Right lobe of liver (tissue), 6 donors: ENCODE measurements around the gene IL1R1. TPM values are rescaled to one million over a fixed set of nuclear protein-coding genes. Genes with fewer than 3 reads are reported as not detected.

Experiments used
- ATAC-seq, 4 donors: fragments of 200-7000 bp; cut with Tn5 transposase; one replicate each; pipeline ENCODE4 v1.9.1; 2020; ENCODE audit warnings: mild to moderate bottlenecking in 4 of 4, moderate library complexity in 4 of 4
- DNase-seq, 3 donors: peaks; one replicate each; pipeline ENCODE4 v3.0.0-alpha.2; 2020
- H3K27ac ChIP-seq, 3 donors: fragments of 200-600 bp; one replicate each; pipeline ENCODE4 v1.8.0; 2022
- H3K27me3 ChIP-seq, 2 donors: fragments of 200-600 bp; one replicate each; pipeline ENCODE4 v1.8.0; 2022
- H3K36me3 ChIP-seq, 4 donors: fragments of 200-600 bp; sonication (generic) in 1 of 4; one replicate each; pipeline versions ENCODE4 v1.5.1 to v1.8.0; 2017 to 2022; ENCODE audit warnings: control low read depth in 1 of 4
- H3K4me1 ChIP-seq, 4 donors: fragments of 200-600 bp; sonication (generic) in 1 of 4; one replicate each; pipeline versions ENCODE4 v1.5.1 to v1.8.0; 2017 to 2022; ENCODE audit warnings: control low read depth in 1 of 4
- H3K4me3 ChIP-seq, 3 donors: fragments of 200-600 bp; one replicate each; pipeline ENCODE4 v1.8.0; 2022
- H3K9me3 ChIP-seq, 4 donors: fragments of 200-600 bp; sonication (generic) in 1 of 4; one replicate each; pipeline versions ENCODE4 v1.5.1 to v1.8.0; 2017 to 2022; ENCODE audit warnings: control low read depth in 1 of 4
- CTCF ChIP-seq, 4 donors: fragments of 200-600 bp in 3 of 4; fragments of 450-650 bp in 1 of 4; IDR thresholded peaks; one replicate each; pipeline versions ENCODE4 v1.5.1 to v1.8.0; 2016 to 2022; ENCODE audit warnings: antibody characterized with exemption in 4 of 4, mild to moderate bottlenecking in 2 of 4
- POLR2A ChIP-seq: fragments of 450-650 bp; IDR thresholded peaks from one replicate; pipeline ENCODE4 v1.6.1; 2017; ENCODE audit warnings: antibody characterized with exemption, mild to moderate bottlenecking
- WGBS: methylation state at CpG from one replicate; pipeline ENCODE4 v1.1.6; 2018; ENCODE audit warnings: low coverage, low lambda C conversion rate; ENCODE audit not compliant: insufficient coverage; ENCODE audit errors: missing lambda C conversion rate; 5-methylcytosine and 5-hydroxymethylcytosine counted together
- intact Hi-C, 2 donors: fragments of 100-400 bp; cut with DNase I; formaldehyde crosslinking; loops; one replicate each; pipeline versions ENCODE4 v1.11.2 to v1.14.1; 2022
- long read RNA-seq: library from polyadenylated mRNA; unstranded; transcript quantifications from one replicate; pipeline ENCODE4 v2.0.0, GENCODE V29; 2019
- total RNA-seq, 6 experiments: library from RNA; depleted of rRNA in 2 of 6; stranded (reverse); fragments of >200 nt in 2 of 6; fragmentation: NEBNext Ultra II Directional in 3 of 6; extraction: Animal tissue kit (Norgen Biotek cat#: 25700) in 3 of 6; gene quantifications; one replicate each; pipeline versions ENCODE4 v1.1.0 to v1.2.4, GENCODE V29; 2016 to 2023
- donor health status: DM: no; HTN: yes; CAD: no.
- donor health status: DM: no; HTN: no; CAD: no.
- donor health status: DM: no; HTN: no; CAD: no.
- donor health status: DM: no; HTN: yes; CAD: no.
- donor health status: DM: no; HTN: yes; CAD: no.

Gene IL1R1
- total RNA-seq, result 10 to 100 TPM; 40.8 to 67.6 (median 52.2) TPM
- long read RNA-seq, partial matches to known transcripts, result 2 of 4 reads
- long read RNA-seq, other reads (novel, unspliced or antisense), result 2 of 4 reads

- Histone ChIP-seq H3K4me3 (peak within 1 kb of the TSS; percentile 60 to 73 (median 60)), H3K4me1 (peaks cover 0 to 10% (median 3%) of the 10 kb centered on the region in 4 donors), H3K9me3 (peaks cover 0 to 12% (median 3%) of the 10 kb centered on the region in 4 donors), H3K27ac (peak within 1 kb of the TSS; percentile 86 to 89 (median 87)), H3K27me3 (no peaks in the 10 kb centered on the region), H3K36me3 (peaks cover 0 to 6% (median 2%) of the 10 kb centered on the region in 4 donors)
- WGBS, result 24% methylated on average over 10 of the region's 65 CpGs
- intact Hi-C loops, result no loop called here
- DNase-seq (peak; percentile 90 to 92 (median 91)), ATAC-seq (peak; percentile 82 to 94 (median 92))
- TF ChIP-seq POLR2A (peak; percentile 87), CTCF (IDR thresholded peaks at IDR 0.05) (peak in 1 of 4 donors; percentile 8)
Observed at GRCh38 chr2:102141970-102142828, at the start of gene IL1R1. Gene IL1R1 (plus strand): TSS chr2:102142746. CDS start chr2:102157725, 14,979 bp downstream.

GRCh38 chr2:102093662-102094061 lies 48.9 kb upstream of the IL1R1 start:
- Histone ChIP-seq H3K27ac (no peak overlapping the region), H3K4me3 (no peak overlapping the region), H3K4me1 (peaks cover 0 to 7% (median 0%) of the 10 kb centered on the region in 4 donors), H3K9me3 (no peaks in the 10 kb centered on the region), H3K27me3 (no peaks in the 10 kb centered on the region), H3K36me3 (no peaks in the 10 kb centered on the region)
- 90% methylated on average over 11 of the region's 13 CpGs for WGBS
- DNase-seq, result no peak
- TF ChIP-seq CTCF (IDR thresholded peaks at IDR 0.05), result no peak
- TF ChIP-seq POLR2A, result no peak
- ATAC-seq, result no peak
- intact Hi-C loops, result no loop called here

GRCh38 chr2:102094917-102095316 lies 47.6 kb upstream of the IL1R1 start:
- peak in 1 of 3 donors; percentile 54 for DNase-seq
- 54% methylated on average over 4 of the region's 4 CpGs for WGBS
- H3K27ac ChIP-seq, result no peak overlapping the region
- TF ChIP-seq CTCF (IDR thresholded peaks at IDR 0.05) (no peak), POLR2A (no peak)
- H3K9me3 ChIP-seq, result no peaks in the 10 kb centered on the region
- H3K4me1 ChIP-seq, result peaks cover 0 to 17% (median 2%) of the 10 kb centered on the region in 4 donors
- no peaks in the 10 kb centered on the region for H3K36me3 ChIP-seq
- peak; percentile 88 to 95 (median 94) for ATAC-seq
- intact Hi-C loops, result no loop called here
- H3K4me3 ChIP-seq, result no peak overlapping the region
- no peaks in the 10 kb centered on the region for H3K27me3 ChIP-seq

- intact Hi-C loops, result no loop called here
- ATAC-seq (no peak), DNase-seq (no peak)
- TF ChIP-seq CTCF (IDR thresholded peaks at IDR 0.05) (no peak), POLR2A (no peak)
- Histone ChIP-seq H3K4me3 (no peak overlapping the region), H3K27ac (no peak overlapping the region), H3K9me3 (no peaks in the 10 kb centered on the region), H3K27me3 (no peaks in the 10 kb centered on the region), H3K36me3 (no peaks in the 10 kb centered on the region), H3K4me1 (peaks cover 0 to 28% (median 10%) of the 10 kb centered on the region in 4 donors)
- WGBS, result 60% methylated on average over 5 of the region's 5 CpGs
Observed at GRCh38 chr2:102096103-102096502, 46.4 kb upstream of the IL1R1 start.
